ENCODE results near the gene SRD5A2.

Gene SRD5A2

GRCh38 chr2:31541853-31542252 is 38.9 kb downstream of the SRD5A2 start:
- TF ChIP-seq RAD21 (IDR thresholded peaks at IDR 0.05; ENCODE audit: low read depth) (no peak), TCF12 (IDR thresholded peaks at IDR 0.05; ENCODE audit: low read depth) (no peak), ZBTB7A (IDR thresholded peaks at IDR 0.05; ENCODE audit: low read depth) (no peak), TAF1 (IDR thresholded peaks at IDR 0.05; ENCODE audit: low read depth) (no peak), MAX (IDR thresholded peaks at IDR 0.05) (no peak), YY1 (IDR thresholded peaks at IDR 0.05; ENCODE audit: low read depth) (no peak), CREB1 (IDR thresholded peaks at IDR 0.05; ENCODE audit: low read depth) (no peak), USF1 (IDR thresholded peaks at IDR 0.05) (no peak), TEAD4 (IDR thresholded peaks at IDR 0.05) (no peak), EGR1 (IDR thresholded peaks at IDR 0.05) (no peak)
- TF ChIP-seq, protein P1, sequence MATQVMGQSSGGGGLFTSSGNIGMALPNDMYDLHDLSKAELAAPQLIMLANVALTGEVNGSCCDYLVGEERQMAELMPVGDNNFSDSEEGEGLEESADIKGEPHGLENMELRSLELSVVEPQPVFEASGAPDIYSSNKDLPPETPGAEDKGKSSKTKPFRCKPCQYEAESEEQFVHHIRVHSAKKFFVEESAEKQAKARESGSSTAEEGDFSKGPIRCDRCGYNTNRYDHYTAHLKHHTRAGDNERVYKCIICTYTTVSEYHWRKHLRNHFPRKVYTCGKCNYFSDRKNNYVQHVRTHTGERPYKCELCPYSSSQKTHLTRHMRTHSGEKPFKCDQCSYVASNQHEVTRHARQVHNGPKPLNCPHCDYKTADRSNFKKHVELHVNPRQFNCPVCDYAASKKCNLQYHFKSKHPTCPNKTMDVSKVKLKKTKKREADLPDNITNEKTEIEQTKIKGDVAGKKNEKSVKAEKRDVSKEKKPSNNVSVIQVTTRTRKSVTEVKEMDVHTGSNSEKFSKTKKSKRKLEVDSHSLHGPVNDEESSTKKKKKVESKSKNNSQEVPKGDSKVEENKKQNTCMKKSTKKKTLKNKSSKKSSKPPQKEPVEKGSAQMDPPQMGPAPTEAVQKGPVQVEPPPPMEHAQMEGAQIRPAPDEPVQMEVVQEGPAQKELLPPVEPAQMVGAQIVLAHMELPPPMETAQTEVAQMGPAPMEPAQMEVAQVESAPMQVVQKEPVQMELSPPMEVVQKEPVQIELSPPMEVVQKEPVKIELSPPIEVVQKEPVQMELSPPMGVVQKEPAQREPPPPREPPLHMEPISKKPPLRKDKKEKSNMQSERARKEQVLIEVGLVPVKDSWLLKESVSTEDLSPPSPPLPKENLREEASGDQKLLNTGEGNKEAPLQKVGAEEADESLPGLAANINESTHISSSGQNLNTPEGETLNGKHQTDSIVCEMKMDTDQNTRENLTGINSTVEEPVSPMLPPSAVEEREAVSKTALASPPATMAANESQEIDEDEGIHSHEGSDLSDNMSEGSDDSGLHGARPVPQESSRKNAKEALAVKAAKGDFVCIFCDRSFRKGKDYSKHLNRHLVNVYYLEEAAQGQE (IDR thresholded peaks at IDR 0.05; ENCODE audit: low read depth), result no peak

GRCh38 chr2:31539505-31539904 is 41.2 kb downstream of the SRD5A2 start:
- TF ChIP-seq RAD21 (IDR thresholded peaks at IDR 0.05; ENCODE audit: low read depth) (no peak), TAF1 (IDR thresholded peaks at IDR 0.05; ENCODE audit: low read depth) (no peak), EGR1 (IDR thresholded peaks at IDR 0.05) (no peak), EP300 (IDR thresholded peaks at IDR 0.05; ENCODE audit: borderline replicate concordance) (no peak), CREB1 (IDR thresholded peaks at IDR 0.05; ENCODE audit: low read depth) (no peak), USF1 (IDR thresholded peaks at IDR 0.05) (no peak), YY1 (IDR thresholded peaks at IDR 0.05; ENCODE audit: low read depth) (no peak), FOXM1 (IDR thresholded peaks at IDR 0.05; ENCODE audit: borderline replicate concordance, low read depth) (no peak), CEBPB (IDR thresholded peaks at IDR 0.05) (no peak), MAX (IDR thresholded peaks at IDR 0.05) (no peak), ZBTB7A (IDR thresholded peaks at IDR 0.05; ENCODE audit: low read depth) (no peak)
- TF ChIP-seq, protein P1 (IDR thresholded peaks at IDR 0.05; ENCODE audit: low read depth), result no peak

GRCh38 chr2:31535768-31536167 is 45.0 kb downstream of the SRD5A2 start:
- TF ChIP-seq USF1 (IDR thresholded peaks at IDR 0.05) (no peak), TEAD4 (IDR thresholded peaks at IDR 0.05) (no peak), EGR1 (IDR thresholded peaks at IDR 0.05) (no peak), FOXM1 (IDR thresholded peaks at IDR 0.05; ENCODE audit: borderline replicate concordance, low read depth) (no peak), CEBPB (IDR thresholded peaks at IDR 0.05) (no peak), TAF1 (IDR thresholded peaks at IDR 0.05; ENCODE audit: low read depth) (no peak), MAX (IDR thresholded peaks at IDR 0.05) (no peak), EP300 (IDR thresholded peaks at IDR 0.05; ENCODE audit: borderline replicate concordance) (no peak), TCF12 (IDR thresholded peaks at IDR 0.05; ENCODE audit: low read depth) (no peak), RAD21 (IDR thresholded peaks at IDR 0.05; ENCODE audit: low read depth) (no peak), ZBTB7A (IDR thresholded peaks at IDR 0.05; ENCODE audit: low read depth) (no peak), YY1 (IDR thresholded peaks at IDR 0.05; ENCODE audit: low read depth) (no peak), NFIC (IDR thresholded peaks at IDR 0.05) (no peak), CREB1 (IDR thresholded peaks at IDR 0.05; ENCODE audit: low read depth) (no peak)
- TF ChIP-seq, protein P1 (IDR thresholded peaks at IDR 0.05; ENCODE audit: low read depth), result no peak

- no peak for TF ChIP-seq EGR1 (IDR thresholded peaks at IDR 0.05)
- TF ChIP-seq, protein P1 (IDR thresholded peaks at IDR 0.05; ENCODE audit: low read depth), result no peak
- TF ChIP-seq FOXM1 (IDR thresholded peaks at IDR 0.05; ENCODE audit: borderline replicate concordance, low read depth), result no peak
- TF ChIP-seq TCF12 (IDR thresholded peaks at IDR 0.05; ENCODE audit: low read depth), result no peak
- TF ChIP-seq RAD21 (IDR thresholded peaks at IDR 0.05; ENCODE audit: low read depth), result no peak
- no peak for TF ChIP-seq YY1 (IDR thresholded peaks at IDR 0.05; ENCODE audit: low read depth)
- TF ChIP-seq TEAD4 (IDR thresholded peaks at IDR 0.05), result no peak
- TF ChIP-seq CREB1 (IDR thresholded peaks at IDR 0.05; ENCODE audit: low read depth), result no peak
- no peak for TF ChIP-seq ZBTB7A (IDR thresholded peaks at IDR 0.05; ENCODE audit: low read depth)
- TF ChIP-seq TAF1 (IDR thresholded peaks at IDR 0.05; ENCODE audit: low read depth), result no peak
- no peak for TF ChIP-seq CEBPB (IDR thresholded peaks at IDR 0.05)
- TF ChIP-seq EP300 (IDR thresholded peaks at IDR 0.05; ENCODE audit: borderline replicate concordance), result no peak
- TF ChIP-seq NFIC (IDR thresholded peaks at IDR 0.05), result no peak
- no peak for TF ChIP-seq USF1 (IDR thresholded peaks at IDR 0.05)
- no peak for TF ChIP-seq MAX (IDR thresholded peaks at IDR 0.05)
These were observed 46.1 kb downstream of the SRD5A2 start for GRCh38 chr2:31534636-31535035.

Data from Ishikawa (cell line).